GM23248 (cell line): Measurements from ENCODE around the gene HS3ST3B1. TPM values are rescaled to one million over a fixed set of nuclear protein-coding genes. Genes with fewer than 3 reads are reported as not detected.

Experiments
- DNase-seq: peaks from one replicate; pipeline ENCODE4 v3.0.0-alpha.2; 2015
- H2AFZ ChIP-seq: fragments of 200-600 bp; sonication (generic); 2 replicates; pipeline ENCODE4 v1.6.1; 2016; ENCODE audit warnings: antibody characterized with exemption
- H3F3A ChIP-seq: fragments of 200-600 bp; sonication (generic); 2 replicates; pipeline ENCODE4 v1.6.1; 2016; ENCODE audit warnings: mild to moderate bottlenecking, antibody characterized with exemption, mixed run types; ENCODE audit not compliant: insufficient read depth
- H3K27ac ChIP-seq: fragments of 200-600 bp; sonication (generic); 2 replicates; pipeline ENCODE4 v1.5.1; 2016; ENCODE audit warnings: mild to moderate bottlenecking
- H3K27me3 ChIP-seq: fragments of 200-600 bp; sonication (generic); replicated peaks from 2 replicates; pipeline ENCODE4 v1.6.1; 2016; ENCODE audit warnings: mild to moderate bottlenecking; ENCODE audit not compliant: insufficient read depth
- H3K36me3 ChIP-seq: fragments of 200-600 bp; sonication (generic); 2 replicates; pipeline ENCODE4 v1.6.1; 2016; ENCODE audit warnings: low read depth, mild to moderate bottlenecking
- H3K4me1 ChIP-seq: fragments of 200-600 bp; sonication (generic); 2 replicates; pipeline ENCODE4 v1.6.1; 2016; ENCODE audit warnings: mild to moderate bottlenecking; ENCODE audit not compliant: insufficient read depth
- H3K4me2 ChIP-seq: fragments of 200-600 bp; sonication (generic); one replicate; pipeline ENCODE4 v1.6.1; 2016; ENCODE audit warnings: mild to moderate bottlenecking; ENCODE audit not compliant: unreplicated experiment
- H3K4me3 ChIP-seq: fragments of 200-600 bp; sonication (generic); 2 replicates; pipeline ENCODE4 v1.5.1; 2016; ENCODE audit warnings: mild to moderate bottlenecking
- H3K79me2 ChIP-seq: fragments of 200-600 bp; sonication (generic); 2 replicates; pipeline ENCODE4 v1.6.1; 2016; ENCODE audit warnings: mild to moderate bottlenecking; ENCODE audit not compliant: insufficient read depth
- H3K9ac ChIP-seq: fragments of 200-600 bp; sonication (generic); 2 replicates; pipeline ENCODE4 v1.6.1; 2016; ENCODE audit warnings: mild to moderate bottlenecking
- H3K9me2 ChIP-seq: fragments of 200-600 bp; sonication (generic); 2 replicates; pipeline ENCODE4 v1.6.1; 2016; ENCODE audit warnings: mixed run types, mild to moderate bottlenecking, moderate library complexity; ENCODE audit not compliant: insufficient read depth
- H3K9me3 ChIP-seq: fragments of 200-600 bp; sonication (generic); one replicate; pipeline ENCODE4 v1.6.1; 2017; ENCODE audit warnings: low read depth
- H4K20me1 ChIP-seq: fragments of 200-600 bp; sonication (generic); 2 replicates; pipeline ENCODE4 v1.6.0; 2016; ENCODE audit not compliant: insufficient read depth
- EZH2 ChIP-seq: fragments of 200-600 bp; sonication (generic); IDR thresholded peaks from 2 replicates; pipeline ENCODE4 v1.6.1; 2018; ENCODE audit warnings: antibody characterized with exemption, mild to moderate bottlenecking; ENCODE audit not compliant: insufficient read depth, poor library complexity, severe bottlenecking
- EZH2phosphoT487 ChIP-seq: fragments of 200-600 bp; sonication (generic); IDR thresholded peaks from 2 replicates; pipeline ENCODE4 v1.6.1; 2018; ENCODE audit warnings: antibody characterized with exemption, moderate library complexity, mild to moderate bottlenecking, low read depth; ENCODE audit not compliant: insufficient read depth
- WGBS, 2 experiments: methylation state at CpG; one replicate each; pipeline ENCODE4 v1.1.6; 2015 to 2017; ENCODE audit warnings: low lambda C conversion rate in 2 of 2, low coverage in 1 of 2; ENCODE audit errors: missing lambda C conversion rate in 2 of 2; 5-methylcytosine and 5-hydroxymethylcytosine counted together
- in situ Hi-C: fragments of 300-500 bp; cut with MboI; formaldehyde crosslinking; loops from 2 replicates; pipeline ENCODE4 v1.15.0; 2020
- polyA plus RNA-seq: library from polyadenylated mRNA; unstranded; fragments of >200 nt; fragmentation: Nextera tagmentation; extraction: Ambion mirVana; gene quantifications from 2 replicates; pipeline ENCODE4 v1.2.1, GENCODE V29; 2016
- total RNA-seq: library from RNA; depleted of rRNA; stranded (reverse); fragments of >200 nt; shearing (Covaris generic); gene quantifications from 2 replicates; pipeline ENCODE4 v1.2.3, GENCODE V29; 2014; rRNA removed

Gene HS3ST3B1
- total and polyA plus RNA-seq, 2 experiments from 2014 or later = 37.6 to 41.9 TPM

DNA sequence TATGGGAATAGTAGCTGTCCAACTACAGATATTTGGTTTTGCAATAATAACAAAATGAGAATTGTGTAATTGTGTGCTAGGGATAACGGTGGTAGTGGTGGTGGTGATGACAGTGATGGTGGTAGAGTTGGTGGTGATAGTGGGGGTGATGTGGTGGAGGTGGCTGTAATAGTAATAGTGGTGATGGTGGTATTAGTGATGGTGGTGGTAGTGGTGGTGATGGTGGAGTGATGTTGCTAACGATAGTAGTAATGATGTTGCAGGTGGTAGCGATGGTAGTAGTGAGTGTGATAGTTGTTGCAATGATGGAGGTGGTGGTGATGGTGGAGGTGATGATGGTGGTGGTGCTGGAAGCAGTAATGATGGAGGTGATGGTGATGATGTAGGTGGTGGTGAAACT is 94.4 kb downstream of the HS3ST3B1 start:
- in situ Hi-C loops = no loop called here
- TF ChIP-seq EZH2 = no peak
- no peak for TF ChIP-seq EZH2phosphoT487
- Histone ChIP-seq H3K4me2 (no peak overlapping the region), H3K79me2 (no peaks in the 10 kb centered on the region), H3K4me1 (no peaks in the 10 kb centered on the region), H3K27me3 (no peaks in the 10 kb centered on the region), H2AFZ (no peak overlapping the region), H3F3A (no peaks in the 10 kb centered on the region), H3K4me3 (no peak overlapping the region), H3K9ac (no peak overlapping the region), H3K9me3 (peaks cover 5% of the 10 kb centered on the region), H3K27ac (no peak overlapping the region), H4K20me1 (no peaks in the 10 kb centered on the region), H3K36me3 (no peaks in the 10 kb centered on the region), H3K9me2 (no peaks in the 10 kb centered on the region)
- no peak for DNase-seq
- 75 to 79% methylated on average over 3 of the region's 3 CpGs for WGBS, 2 experiments

DNA sequence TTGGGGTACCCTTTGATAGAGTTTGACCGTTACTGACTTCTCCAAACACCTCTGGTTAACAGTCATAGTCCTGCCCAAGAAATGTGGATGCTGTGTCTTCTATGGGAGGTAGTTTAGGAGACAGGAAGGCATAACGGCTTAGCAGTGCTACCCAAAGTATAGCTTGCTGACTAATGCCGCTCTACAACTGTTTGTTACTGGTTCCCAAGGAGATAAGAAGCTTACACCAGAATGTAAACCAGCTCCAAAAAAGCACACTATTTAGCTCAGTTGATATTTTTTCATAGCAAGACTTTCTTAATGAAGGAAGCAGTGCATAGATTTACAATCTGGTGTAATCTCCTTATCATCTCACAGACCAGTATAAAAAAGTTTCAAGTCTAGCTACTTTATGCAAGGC is 95.7 kb downstream of the HS3ST3B1 start:
- in situ Hi-C loops = no loop called here
- Histone ChIP-seq H3K4me1 (no peaks in the 10 kb centered on the region), H3K27me3 (no peaks in the 10 kb centered on the region), H3F3A (no peaks in the 10 kb centered on the region), H4K20me1 (no peaks in the 10 kb centered on the region), H3K27ac (no peak overlapping the region), H3K9ac (no peak overlapping the region), H3K9me3 (no peaks in the 10 kb centered on the region), H2AFZ (no peak overlapping the region), H3K9me2 (no peaks in the 10 kb centered on the region), H3K36me3 (no peaks in the 10 kb centered on the region), H3K4me3 (no peak overlapping the region), H3K4me2 (no peak overlapping the region), H3K79me2 (no peaks in the 10 kb centered on the region)
- peak; percentile 80 for DNase-seq
- 10 to 17% methylated on average over 3 of the region's 3 CpGs for WGBS, 2 experiments
- no peak for TF ChIP-seq EZH2

DNA sequence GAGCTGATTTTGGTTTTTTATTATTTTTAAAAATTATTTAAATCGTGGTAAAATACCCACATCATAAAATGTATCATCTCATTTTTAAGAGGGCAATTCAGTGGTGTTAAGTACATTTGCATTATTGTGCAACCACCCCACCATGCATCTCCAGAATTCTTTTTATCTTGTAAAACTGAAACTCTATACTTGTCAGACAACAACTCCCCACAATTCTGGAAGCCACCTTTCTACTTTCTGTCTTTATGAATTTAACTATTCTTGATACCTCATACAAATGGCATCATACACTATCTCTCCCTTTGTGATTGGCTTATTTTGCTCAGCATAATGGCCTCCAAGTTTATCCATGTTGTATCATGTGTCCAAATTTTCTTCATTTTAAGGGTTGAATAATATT is 97.9 kb downstream of the HS3ST3B1 start:
- WGBS, 2 experiments = 40 to 42% methylated on average over 1 of the region's 1 CpG
- in situ Hi-C loops = no loop called here
- Histone ChIP-seq H3K27ac (no peak overlapping the region), H3K9ac (no peak overlapping the region), H2AFZ (no peak overlapping the region), H3K4me2 (no peak overlapping the region), H4K20me1 (no peaks in the 10 kb centered on the region), H3K9me3 (no peaks in the 10 kb centered on the region), H3F3A (no peaks in the 10 kb centered on the region), H3K4me3 (no peak overlapping the region), H3K79me2 (no peaks in the 10 kb centered on the region), H3K4me1 (no peaks in the 10 kb centered on the region), H3K9me2 (no peaks in the 10 kb centered on the region), H3K36me3 (no peaks in the 10 kb centered on the region), H3K27me3 (no peaks in the 10 kb centered on the region)
- DNase-seq = no peak
- TF ChIP-seq EZH2 = no peak
- no peak for TF ChIP-seq EZH2phosphoT487

Other genes with a start within 250 kb of the HS3ST3B1 start
- 13.9 and 24.4 TPM in 2 replicates for gene COX10, start 231.6 kb upstream of the HS3ST3B1 start, total RNA-seq
- 16.0 and 18.5 TPM in 2 replicates for gene COX10, start 231.6 kb upstream of the HS3ST3B1 start, polyA plus RNA-seq
- not detected in 2 replicates for gene CDRT15, start 64.2 kb upstream of the HS3ST3B1 start, total RNA-seq
- not detected in 2 replicates for gene CDRT15, start 64.2 kb upstream of the HS3ST3B1 start, polyA plus RNA-seq